GM21447 (cell line): Measurements from ENCODE around the gene ZNRF2.

Source experiments
- ATAC-seq: cut with Tn5 transposase; IDR thresholded peaks from one replicate; pipeline ENCODE4 v1.9.1; 2021; ENCODE audit not compliant: unreplicated experiment

The ZNRF2 gene

GRCh38 chr7:30405179-30405578, 120.8 kb downstream of the ZNRF2 start:
- no peak for ATAC-seq

GRCh38 chr7:30406664-30407425, 122.4 kb downstream of the ZNRF2 start:
- no peak for ATAC-seq

GRCh38 chr7:30411173-30411572, 126.8 kb downstream of the ZNRF2 start:
- no peak for ATAC-seq

- no peak for ATAC-seq
These were observed 127.5 kb downstream of the ZNRF2 start for GRCh38 chr7:30411897-30412296.

GRCh38 chr7:30412782-30413504, 128.5 kb downstream of the ZNRF2 start:
- no peak for ATAC-seq

- no peak for ATAC-seq
These were observed 129.5 kb downstream of the ZNRF2 start for GRCh38 chr7:30413864-30414263.
